Uterus (tissue), 2 donors: Measurements from ENCODE around the gene HEY2.

ENCODE experiments used
- POLR2A ChIP-seq, 2 donors: fragments of 450-650 bp; IDR thresholded peaks; one replicate each; pipeline ENCODE4 v1.6.1; 2016; ENCODE audit warnings: antibody characterized with exemption in 2 of 2, mild to moderate bottlenecking in 1 of 2, moderate library complexity in 1 of 2
- TF ChIP-seq, protein P1 (sequence below), 4 experiments: fragments of 200-600 bp in 2 of 4; fragments of 450-650 bp in 2 of 4; sonication (generic) in 2 of 4; IDR thresholded peaks; one replicate each; pipeline ENCODE4 v1.5.1; 2016 to 2019; ENCODE audit warnings: antibody characterized with exemption in 4 of 4, mild to moderate bottlenecking in 2 of 4, moderate library complexity in 1 of 4

DNA sequence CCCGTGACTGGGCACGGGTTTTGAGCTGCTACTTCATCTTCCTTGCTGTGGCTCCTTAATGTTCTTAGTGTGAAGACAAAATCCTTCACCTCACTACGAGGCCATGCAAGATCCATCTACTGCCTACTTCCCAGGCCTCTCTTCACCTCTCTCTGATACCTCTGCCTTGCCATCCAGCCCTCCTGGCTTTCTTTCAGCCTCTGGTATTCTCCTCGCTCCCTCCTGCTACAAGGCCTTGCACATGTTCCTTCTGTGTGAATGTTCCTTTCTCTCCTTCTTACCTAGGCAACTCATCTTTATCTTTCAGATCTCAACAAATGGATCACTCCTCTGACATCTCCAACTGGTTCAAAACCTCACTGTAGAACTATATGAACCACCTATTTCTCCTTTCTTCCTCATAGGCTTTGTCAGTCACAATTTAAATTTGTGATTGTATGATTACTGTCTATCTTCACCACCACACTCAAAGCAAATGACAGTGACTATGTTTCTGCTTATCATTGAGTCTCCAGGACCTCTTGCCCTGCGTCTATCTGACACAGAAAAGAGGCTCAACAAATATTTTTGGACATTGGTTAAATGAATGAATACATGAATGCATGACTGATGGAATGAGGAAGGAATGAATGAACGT is 19.8 kb downstream of the HEY2 start:
- TF ChIP-seq, protein P1, sequence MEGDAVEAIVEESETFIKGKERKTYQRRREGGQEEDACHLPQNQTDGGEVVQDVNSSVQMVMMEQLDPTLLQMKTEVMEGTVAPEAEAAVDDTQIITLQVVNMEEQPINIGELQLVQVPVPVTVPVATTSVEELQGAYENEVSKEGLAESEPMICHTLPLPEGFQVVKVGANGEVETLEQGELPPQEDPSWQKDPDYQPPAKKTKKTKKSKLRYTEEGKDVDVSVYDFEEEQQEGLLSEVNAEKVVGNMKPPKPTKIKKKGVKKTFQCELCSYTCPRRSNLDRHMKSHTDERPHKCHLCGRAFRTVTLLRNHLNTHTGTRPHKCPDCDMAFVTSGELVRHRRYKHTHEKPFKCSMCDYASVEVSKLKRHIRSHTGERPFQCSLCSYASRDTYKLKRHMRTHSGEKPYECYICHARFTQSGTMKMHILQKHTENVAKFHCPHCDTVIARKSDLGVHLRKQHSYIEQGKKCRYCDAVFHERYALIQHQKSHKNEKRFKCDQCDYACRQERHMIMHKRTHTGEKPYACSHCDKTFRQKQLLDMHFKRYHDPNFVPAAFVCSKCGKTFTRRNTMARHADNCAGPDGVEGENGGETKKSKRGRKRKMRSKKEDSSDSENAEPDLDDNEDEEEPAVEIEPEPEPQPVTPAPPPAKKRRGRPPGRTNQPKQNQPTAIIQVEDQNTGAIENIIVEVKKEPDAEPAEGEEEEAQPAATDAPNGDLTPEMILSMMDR (IDR thresholded peaks at IDR 0.05): no peak
- TF ChIP-seq POLR2A (IDR thresholded peaks at IDR 0.05): no peak
